ENCODE measurements around the gene CNPY1. TPM values are rescaled to one million over a fixed set of nuclear protein-coding genes. Genes with fewer than 3 reads are reported as not detected.
"Not testable (repeated sequence)": the region's sequence is repeated elsewhere in the genome, so short reads cannot be mapped to it uniquely, and the experiment has no call there.

CNPY1 gene
- total RNA-seq = not detected

- H3K4me1 ChIP-seq (ENCODE audit: insufficient read depth, low read length); H3K9me3 ChIP-seq (ENCODE audit: low read depth, low read length); H3K27me3 ChIP-seq (ENCODE audit: insufficient read depth, low read length); H3K4me3 ChIP-seq (ENCODE audit: low read length): not testable (repeated sequence)
Measured at GRCh38 chr7:155546449-155546848, at the start of gene CNPY1. Gene CNPY1, minus strand, starts transcription at chr7:155546559. Its CDS starts 630 bp downstream, at chr7:155545929.

GRCh38 chr7:155594961-155595366 lies 48.6 kb upstream of the CNPY1 start:
- H3K27me3 ChIP-seq (ENCODE audit: insufficient read depth, low read length) = no peaks in the 10 kb centered on the region
- no peak overlapping the region for H3K4me3 ChIP-seq (ENCODE audit: low read length)
- no peaks in the 10 kb centered on the region for H3K9me3 ChIP-seq (ENCODE audit: low read depth, low read length)
- peaks cover 66% of the 10 kb centered on the region for H3K4me1 ChIP-seq (ENCODE audit: insufficient read depth, low read length)

GRCh38 chr7:155594163-155594732 lies 47.9 kb upstream of the CNPY1 start:
- Histone ChIP-seq H3K4me3 (ENCODE audit: low read length) (no peak overlapping the region), H3K4me1 (ENCODE audit: insufficient read depth, low read length) (peaks cover 73% of the 10 kb centered on the region), H3K9me3 (ENCODE audit: low read depth, low read length) (no peaks in the 10 kb centered on the region), H3K27me3 (ENCODE audit: insufficient read depth, low read length) (no peaks in the 10 kb centered on the region)

GRCh38 chr7:155593461-155594162 lies 47.3 kb upstream of the CNPY1 start:
- Histone ChIP-seq H3K9me3 (ENCODE audit: low read depth, low read length) (no peaks in the 10 kb centered on the region), H3K27me3 (ENCODE audit: insufficient read depth, low read length) (no peaks in the 10 kb centered on the region), H3K4me3 (ENCODE audit: low read length) (no peak overlapping the region), H3K4me1 (ENCODE audit: insufficient read depth, low read length) (peaks cover 70% of the 10 kb centered on the region)

- Histone ChIP-seq H3K4me3 (ENCODE audit: low read length) (no peak overlapping the region), H3K9me3 (ENCODE audit: low read depth, low read length) (no peaks in the 10 kb centered on the region), H3K27me3 (ENCODE audit: insufficient read depth, low read length) (no peaks in the 10 kb centered on the region), H3K4me1 (ENCODE audit: insufficient read depth, low read length) (peaks cover 68% of the 10 kb centered on the region)
Measured at GRCh38 chr7:155591055-155591775, 44.9 kb upstream of the CNPY1 start.

- no peak overlapping the region for H3K4me3 ChIP-seq (ENCODE audit: low read length)
- no peaks in the 10 kb centered on the region for H3K9me3 ChIP-seq (ENCODE audit: low read depth, low read length)
- H3K4me1 ChIP-seq (ENCODE audit: insufficient read depth, low read length) = peaks cover 66% of the 10 kb centered on the region
- no peaks in the 10 kb centered on the region for H3K27me3 ChIP-seq (ENCODE audit: insufficient read depth, low read length)
Measured at GRCh38 chr7:155590215-155591018, 44.1 kb upstream of the CNPY1 start.

GRCh38 chr7:155589001-155589980 lies 42.9 kb upstream of the CNPY1 start:
- no peak overlapping the region for H3K4me3 ChIP-seq (ENCODE audit: low read length)
- H3K27me3 ChIP-seq (ENCODE audit: insufficient read depth, low read length) = no peaks in the 10 kb centered on the region
- H3K9me3 ChIP-seq (ENCODE audit: low read depth, low read length) = no peaks in the 10 kb centered on the region
- peaks cover 66% of the 10 kb centered on the region for H3K4me1 ChIP-seq (ENCODE audit: insufficient read depth, low read length)

- Histone ChIP-seq H3K27me3 (ENCODE audit: insufficient read depth, low read length) (no peaks in the 10 kb centered on the region), H3K4me1 (ENCODE audit: insufficient read depth, low read length) (peaks cover 59% of the 10 kb centered on the region), H3K4me3 (ENCODE audit: low read length) (no peak overlapping the region), H3K9me3 (ENCODE audit: low read depth, low read length) (no peaks in the 10 kb centered on the region)
Measured at GRCh38 chr7:155588468-155588998, 42.2 kb upstream of the CNPY1 start.

GRCh38 chr7:155587486-155587885 lies 41.1 kb upstream of the CNPY1 start:
- no peaks in the 10 kb centered on the region for H3K9me3 ChIP-seq (ENCODE audit: low read depth, low read length)
- no peaks in the 10 kb centered on the region for H3K27me3 ChIP-seq (ENCODE audit: insufficient read depth, low read length)
- H3K4me1 ChIP-seq (ENCODE audit: insufficient read depth, low read length) = peaks cover 48% of the 10 kb centered on the region
- no peak overlapping the region for H3K4me3 ChIP-seq (ENCODE audit: low read length)

GRCh38 chr7:155586843-155587440 lies 40.6 kb upstream of the CNPY1 start:
- H3K9me3 ChIP-seq (ENCODE audit: low read depth, low read length) = no peaks in the 10 kb centered on the region
- no peak overlapping the region for H3K4me3 ChIP-seq (ENCODE audit: low read length)
- no peaks in the 10 kb centered on the region for H3K27me3 ChIP-seq (ENCODE audit: insufficient read depth, low read length)
- peaks cover 43% of the 10 kb centered on the region for H3K4me1 ChIP-seq (ENCODE audit: insufficient read depth, low read length)

GRCh38 chr7:155585951-155586350 lies 39.6 kb upstream of the CNPY1 start:
- Histone ChIP-seq H3K9me3 (ENCODE audit: low read depth, low read length) (no peaks in the 10 kb centered on the region), H3K27me3 (ENCODE audit: insufficient read depth, low read length) (no peaks in the 10 kb centered on the region), H3K4me1 (ENCODE audit: insufficient read depth, low read length) (peaks cover 33% of the 10 kb centered on the region), H3K4me3 (ENCODE audit: low read length) (no peak overlapping the region)

GRCh38 chr7:155585532-155585895 lies 39.2 kb upstream of the CNPY1 start:
- peaks cover 29% of the 10 kb centered on the region for H3K4me1 ChIP-seq (ENCODE audit: insufficient read depth, low read length)
- no peaks in the 10 kb centered on the region for H3K27me3 ChIP-seq (ENCODE audit: insufficient read depth, low read length)
- H3K4me3 ChIP-seq (ENCODE audit: low read length) = no peak overlapping the region
- no peaks in the 10 kb centered on the region for H3K9me3 ChIP-seq (ENCODE audit: low read depth, low read length)

- Histone ChIP-seq H3K4me1 (ENCODE audit: insufficient read depth, low read length) (peaks cover 25% of the 10 kb centered on the region), H3K9me3 (ENCODE audit: low read depth, low read length) (no peaks in the 10 kb centered on the region), H3K27me3 (ENCODE audit: insufficient read depth, low read length) (no peaks in the 10 kb centered on the region), H3K4me3 (ENCODE audit: low read length) (no peak overlapping the region)
Measured at GRCh38 chr7:155584763-155585531, 38.6 kb upstream of the CNPY1 start.

All from mononuclear cell (primary cell).